HG03025 (cell line): ENCODE measurements around the gene CLCNKB.
"Not testable (repeated sequence)": the region's sequence is repeated elsewhere in the genome, so short reads cannot be mapped to it uniquely, and the experiment has no call there.

ENCODE experiments used
- ATAC-seq: cut with Tn5 transposase; IDR thresholded peaks from one replicate; pipeline ENCODE4 v1.9.1; 2021; ENCODE audit warnings: mild to moderate bottlenecking, moderate library complexity; ENCODE audit not compliant: unreplicated experiment, low FRiP score

Gene CLCNKB

GRCh38 chr1:16043521-16043920 lies at the start of gene CLCNKB:
Gene CLCNKB, plus strand, starts transcription at chr1:16043782. Its CDS starts 711 bp downstream, at chr1:16044493.
- ATAC-seq: no peak

- no peak for ATAC-seq
These were observed 49.5 kb upstream of the CLCNKB start for GRCh38 chr1:15994081-15994480.

- ATAC-seq: no peak
These were observed 48.8 kb upstream of the CLCNKB start for GRCh38 chr1:15994590-15995351.

- ATAC-seq: no peak
These were observed 46.5 kb upstream of the CLCNKB start for GRCh38 chr1:15997076-15997585.

GRCh38 chr1:15997637-15998280 lies 45.8 kb upstream of the CLCNKB start:
- ATAC-seq: no peak

GRCh38 chr1:15998929-15999328 lies 44.7 kb upstream of the CLCNKB start:
- ATAC-seq: no peak

GRCh38 chr1:16001274-16001673 lies 42.3 kb upstream of the CLCNKB start:
- not testable (repeated sequence) for ATAC-seq

GRCh38 chr1:16005597-16005996 lies 38.0 kb upstream of the CLCNKB start:
- no peak for ATAC-seq

- ATAC-seq: no peak
These were observed 37.6 kb upstream of the CLCNKB start for GRCh38 chr1:16006010-16006409.

GRCh38 chr1:16006552-16007485 lies 36.8 kb upstream of the CLCNKB start:
- ATAC-seq: no peak

GRCh38 chr1:16007671-16008341 lies 35.8 kb upstream of the CLCNKB start:
- no peak for ATAC-seq

- ATAC-seq: no peak
These were observed 34.5 kb upstream of the CLCNKB start for GRCh38 chr1:16009030-16009460.

GRCh38 chr1:16009678-16010077 lies 33.9 kb upstream of the CLCNKB start:
- ATAC-seq: no peak

- no peak for ATAC-seq
These were observed 32.7 kb upstream of the CLCNKB start for GRCh38 chr1:16010837-16011236.

- ATAC-seq: no peak
These were observed 31.5 kb upstream of the CLCNKB start for GRCh38 chr1:16011936-16012589.

GRCh38 chr1:16012590-16013219 lies 30.9 kb upstream of the CLCNKB start:
- ATAC-seq: no peak

- ATAC-seq: no peak
These were observed 30.2 kb upstream of the CLCNKB start for GRCh38 chr1:16013220-16013907.

- ATAC-seq: no peak
These were observed 29.7 kb upstream of the CLCNKB start for GRCh38 chr1:16013908-16014258.
